ENCODE data around the gene ADGRA3. TPM values are rescaled to one million over a fixed set of nuclear protein-coding genes. Genes with fewer than 3 reads are reported as not detected.

ADGRA3 gene
- total RNA-seq, 1 donor from 2014 or later, result 20.1 TPM

DNA sequence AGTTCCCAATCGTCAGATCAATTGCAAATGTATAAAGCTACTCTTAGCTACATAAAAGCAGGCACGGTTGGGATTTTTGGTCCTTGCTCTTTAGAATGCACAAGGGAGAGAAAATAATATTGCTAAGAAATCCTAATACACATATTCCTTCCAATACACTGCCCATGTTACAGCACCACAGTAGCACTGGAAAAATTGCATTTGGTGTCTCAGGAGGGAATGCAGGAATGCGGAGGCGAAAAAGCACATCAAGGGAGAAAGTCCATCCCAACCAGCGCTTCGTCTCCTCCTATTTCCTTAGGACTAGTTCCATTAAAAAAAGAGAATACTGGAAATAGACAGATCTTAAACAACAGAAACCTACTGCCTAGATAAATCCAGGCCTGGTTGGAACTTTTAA, 23.9 kb downstream of the ADGRA3 start:
- no peak for DNase-seq (ENCODE audit: low spot score)
- peaks cover 7% of the 10 kb centered on the region for H3K4me1 Mint-ChIP-seq (ENCODE audit: unreplicated experiment)
- H3K9me3 Mint-ChIP-seq (ENCODE audit: unreplicated experiment), result no peaks in the 10 kb centered on the region
- peaks cover under 1% of the 10 kb centered on the region for H3K27me3 Mint-ChIP-seq (ENCODE audit: unreplicated experiment)
- TF ChIP-seq, protein P1, sequence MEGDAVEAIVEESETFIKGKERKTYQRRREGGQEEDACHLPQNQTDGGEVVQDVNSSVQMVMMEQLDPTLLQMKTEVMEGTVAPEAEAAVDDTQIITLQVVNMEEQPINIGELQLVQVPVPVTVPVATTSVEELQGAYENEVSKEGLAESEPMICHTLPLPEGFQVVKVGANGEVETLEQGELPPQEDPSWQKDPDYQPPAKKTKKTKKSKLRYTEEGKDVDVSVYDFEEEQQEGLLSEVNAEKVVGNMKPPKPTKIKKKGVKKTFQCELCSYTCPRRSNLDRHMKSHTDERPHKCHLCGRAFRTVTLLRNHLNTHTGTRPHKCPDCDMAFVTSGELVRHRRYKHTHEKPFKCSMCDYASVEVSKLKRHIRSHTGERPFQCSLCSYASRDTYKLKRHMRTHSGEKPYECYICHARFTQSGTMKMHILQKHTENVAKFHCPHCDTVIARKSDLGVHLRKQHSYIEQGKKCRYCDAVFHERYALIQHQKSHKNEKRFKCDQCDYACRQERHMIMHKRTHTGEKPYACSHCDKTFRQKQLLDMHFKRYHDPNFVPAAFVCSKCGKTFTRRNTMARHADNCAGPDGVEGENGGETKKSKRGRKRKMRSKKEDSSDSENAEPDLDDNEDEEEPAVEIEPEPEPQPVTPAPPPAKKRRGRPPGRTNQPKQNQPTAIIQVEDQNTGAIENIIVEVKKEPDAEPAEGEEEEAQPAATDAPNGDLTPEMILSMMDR (IDR thresholded peaks at IDR 0.05; ENCODE audit: unreplicated experiment), result no peak
- no peak overlapping the region for H3K4me3 Mint-ChIP-seq (ENCODE audit: unreplicated experiment)
- H3K36me3 Mint-ChIP-seq (ENCODE audit: low read depth, unreplicated experiment), result no peaks in the 10 kb centered on the region
- no peak overlapping the region for H3K27ac Mint-ChIP-seq (ENCODE audit: unreplicated experiment)

DNA sequence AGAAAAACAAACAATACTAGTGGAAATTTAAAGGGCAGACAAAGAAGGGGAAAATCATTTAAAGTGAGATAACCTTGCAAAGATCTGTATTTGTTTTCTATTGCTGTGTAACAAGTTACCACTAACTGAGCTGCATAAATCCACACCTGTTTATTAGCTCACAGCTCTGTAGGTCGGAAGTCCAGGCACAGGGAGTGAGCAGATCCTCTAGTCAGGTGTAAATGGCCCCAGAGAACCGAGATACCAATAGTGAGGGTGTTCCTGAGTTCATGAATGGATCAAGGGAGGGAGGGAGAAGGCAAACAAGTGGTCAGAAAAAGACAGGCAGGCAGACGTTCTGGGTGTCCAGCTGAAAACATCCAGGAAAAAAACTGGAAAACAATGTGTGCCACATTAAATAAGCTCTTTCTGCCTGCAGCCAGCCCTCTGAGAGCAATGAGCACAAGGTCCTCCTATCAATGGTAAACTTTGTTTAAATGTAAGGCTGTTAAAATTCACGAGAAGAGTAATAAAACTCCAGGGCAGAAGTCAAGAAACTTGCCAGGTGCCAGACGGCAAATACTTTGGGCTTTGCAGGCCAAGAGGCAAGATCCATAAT, 25.0 kb downstream of the ADGRA3 start:
- H3K27me3 Mint-ChIP-seq (ENCODE audit: unreplicated experiment), result no peaks in the 10 kb centered on the region
- H3K36me3 Mint-ChIP-seq (ENCODE audit: low read depth, unreplicated experiment), result no peaks in the 10 kb centered on the region
- H3K4me3 Mint-ChIP-seq (ENCODE audit: unreplicated experiment), result no peak overlapping the region
- H3K27ac Mint-ChIP-seq (ENCODE audit: unreplicated experiment), result no peak overlapping the region
- H3K9me3 Mint-ChIP-seq (ENCODE audit: unreplicated experiment), result no peaks in the 10 kb centered on the region
- H3K4me1 Mint-ChIP-seq (ENCODE audit: unreplicated experiment), result peaks cover 7% of the 10 kb centered on the region
- DNase-seq (ENCODE audit: low spot score), result no peak
- TF ChIP-seq, protein P1 (IDR thresholded peaks at IDR 0.05; ENCODE audit: unreplicated experiment), result no peak

DNA sequence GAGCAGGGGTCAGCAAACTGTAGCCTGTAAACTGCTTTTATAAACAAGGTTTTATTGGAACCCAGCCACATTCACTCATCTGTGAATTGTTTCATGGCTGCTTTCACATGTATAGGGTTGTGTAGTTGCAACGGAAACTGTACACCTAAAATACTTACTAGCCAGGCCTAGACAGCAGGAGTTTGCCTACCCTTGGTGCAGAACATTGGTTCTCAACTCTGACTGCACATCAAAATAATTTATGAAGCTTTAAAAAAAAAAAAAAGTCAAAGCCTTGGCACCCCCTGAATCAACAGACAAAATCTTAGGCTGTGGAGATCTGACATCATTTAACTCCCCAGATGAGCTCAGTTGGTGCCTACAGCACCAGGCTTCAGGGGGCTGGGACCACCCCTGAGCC, 27.8 kb downstream of the ADGRA3 start:
- Mint-ChIP-seq H3K9me3 (ENCODE audit: unreplicated experiment) (no peaks in the 10 kb centered on the region), H3K36me3 (ENCODE audit: low read depth, unreplicated experiment) (no peaks in the 10 kb centered on the region), H3K4me3 (ENCODE audit: unreplicated experiment) (no peak overlapping the region), H3K27me3 (ENCODE audit: unreplicated experiment) (no peaks in the 10 kb centered on the region), H3K27ac (ENCODE audit: unreplicated experiment) (no peak overlapping the region), H3K4me1 (ENCODE audit: unreplicated experiment) (peaks cover 7% of the 10 kb centered on the region)
- TF ChIP-seq, protein P1 (IDR thresholded peaks at IDR 0.05; ENCODE audit: unreplicated experiment), result no peak
- no peak for DNase-seq (ENCODE audit: low spot score)

- H3K4me1 Mint-ChIP-seq (ENCODE audit: unreplicated experiment), result peaks cover 7% of the 10 kb centered on the region
- H3K36me3 Mint-ChIP-seq (ENCODE audit: low read depth, unreplicated experiment), result no peaks in the 10 kb centered on the region
- H3K4me3 Mint-ChIP-seq (ENCODE audit: unreplicated experiment), result no peak overlapping the region
- H3K9me3 Mint-ChIP-seq (ENCODE audit: unreplicated experiment), result no peaks in the 10 kb centered on the region
- DNase-seq (ENCODE audit: low spot score), result no peak
- TF ChIP-seq, protein P1 (IDR thresholded peaks at IDR 0.05; ENCODE audit: unreplicated experiment), result no peak
- no peaks in the 10 kb centered on the region for H3K27me3 Mint-ChIP-seq (ENCODE audit: unreplicated experiment)
- no peak overlapping the region for H3K27ac Mint-ChIP-seq (ENCODE audit: unreplicated experiment)
Observed at GRCh38 chr4:22487328-22487727, 28.5 kb downstream of the ADGRA3 start.

DNA sequence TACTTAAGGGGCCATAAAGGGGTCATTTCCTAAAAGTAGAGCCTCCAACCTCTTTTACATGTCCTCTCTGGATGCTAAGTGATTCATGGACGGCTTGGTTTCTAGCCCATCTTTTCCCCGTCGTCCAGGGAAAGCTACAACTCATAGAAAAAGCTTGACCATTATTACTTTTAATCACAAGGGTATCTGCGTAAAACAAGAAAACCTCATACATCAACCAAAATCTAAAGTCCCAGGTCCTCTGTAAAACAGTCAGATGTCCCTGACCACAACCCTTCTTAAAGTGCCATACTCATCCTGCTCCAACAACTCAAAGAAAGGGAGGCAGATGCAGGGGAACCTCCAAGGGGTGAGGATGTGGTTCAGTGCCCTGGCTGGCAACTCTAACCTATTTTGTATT, 29.6 kb downstream of the ADGRA3 start:
- TF ChIP-seq, protein P1 (IDR thresholded peaks at IDR 0.05; ENCODE audit: unreplicated experiment), result no peak
- H3K27me3 Mint-ChIP-seq (ENCODE audit: unreplicated experiment), result no peaks in the 10 kb centered on the region
- no peaks in the 10 kb centered on the region for H3K36me3 Mint-ChIP-seq (ENCODE audit: low read depth, unreplicated experiment)
- H3K4me3 Mint-ChIP-seq (ENCODE audit: unreplicated experiment), result no peak overlapping the region
- H3K27ac Mint-ChIP-seq (ENCODE audit: unreplicated experiment), result no peak overlapping the region
- no peaks in the 10 kb centered on the region for H3K9me3 Mint-ChIP-seq (ENCODE audit: unreplicated experiment)
- peaks cover 7% of the 10 kb centered on the region for H3K4me1 Mint-ChIP-seq (ENCODE audit: unreplicated experiment)
- no peak for DNase-seq (ENCODE audit: low spot score)
